Naive thymus-derived CD8-positive, alpha-beta T cell (primary cell): ENCODE measurements around the gene PPM1K. TPM values are rescaled to one million over a fixed set of nuclear protein-coding genes. Genes with fewer than 3 reads are reported as not detected.
A peak's percentile ranks its signal among the peaks of the same experiment; 100 is the strongest.
"Not testable (repeated sequence)": the region's sequence is repeated elsewhere in the genome, so short reads cannot be mapped to it uniquely, and the experiment has no call there.

Experiments used
- ATAC-seq, 2 donors: fragments of 150-1000 bp; cut with Tn5 transposase in 1 of 2; sonication (Bioruptor Pico), chemical (Tn5 transposase) in 1 of 2; 1 replicate in 1 of 2; 2 replicates in 1 of 2; pipeline ENCODE4 v1.10.0; 2021; ENCODE audit warnings: mild to moderate bottlenecking in 2 of 2, moderate library complexity in 2 of 2
- POLR2A ChIA-PET: fragments of 350-600 bp; sonication (Branson Sonifier 250); formaldehyde crosslinking; loops from one replicate; lab custom pipeline; 2021; ENCODE audit warnings: antibody characterized with exemption; lab: Charles Lee
- DNase-seq, 10 donors: peaks; one replicate each; pipeline versions ENCODE4 v3.0.0 to v3.0.0-alpha.2; 2020 to 2022
- H3K27ac Mint-ChIP-seq, 10 donors: one replicate each; pipeline ENCODE4 v1.8.0; 2020 to 2022; ENCODE audit warnings: mild to moderate bottlenecking in 10 of 10, mixed read lengths in 10 of 10, moderate library complexity in 4 of 10, inconsistent platforms in 1 of 10
- H3K27me3 Mint-ChIP-seq, 5 donors: one replicate each; pipeline ENCODE4 v1.8.0; 2021 to 2022; ENCODE audit warnings: mixed read lengths in 5 of 5
- H3K36me3 Mint-ChIP-seq, 3 donors: one replicate each; pipeline ENCODE4 v1.8.0; 2020 to 2022; ENCODE audit warnings: mixed read lengths in 3 of 3, mild to moderate bottlenecking in 2 of 3, inconsistent platforms in 1 of 3
- H3K4me1 Mint-ChIP-seq, 4 donors: one replicate each; pipeline ENCODE4 v1.8.0; 2021 to 2022; ENCODE audit warnings: mixed read lengths in 4 of 4
- H3K4me3 Mint-ChIP-seq, 10 donors: one replicate each; pipeline ENCODE4 v1.8.0; 2020 to 2022; ENCODE audit warnings: mild to moderate bottlenecking in 10 of 10, mixed read lengths in 10 of 10, moderate library complexity in 6 of 10, inconsistent platforms in 1 of 10
- H3K9me3 Mint-ChIP-seq, 9 donors: one replicate each; pipeline ENCODE4 v1.8.0; 2020 to 2022; ENCODE audit warnings: mixed read lengths in 9 of 9, mild to moderate bottlenecking in 3 of 9, inconsistent platforms in 1 of 9, moderate library complexity in 1 of 9
- polyA plus RNA-seq, 3 donors: library from polyadenylated mRNA; unstranded; fragments of 300-500 nt; fragmentation: Illumina TruSeq; gene quantifications; one replicate each; pipeline ENCODE4 v1.2.3, GENCODE V29; 2021
- total RNA-seq, 8 experiments: library from RNA in 2 of 8; stranded (reverse) in 2 of 8; gene quantifications; one replicate each; pipeline ENCODE4 v1.2.3 and lab custom pipeline; 2021 to 2026

PPM1K gene
- total RNA-seq: 10 to 100 TPM; 87.6 to 94.6 TPM
- 10 to 100 TPM; 64.7 to 85.3 (median 77.2) TPM for polyA plus RNA-seq
- 43.1 to 163 (median 118) reads per million in 6 experiments for total RNA-seq (lab: John Stamatoyannopoulos, UW)

DNA sequence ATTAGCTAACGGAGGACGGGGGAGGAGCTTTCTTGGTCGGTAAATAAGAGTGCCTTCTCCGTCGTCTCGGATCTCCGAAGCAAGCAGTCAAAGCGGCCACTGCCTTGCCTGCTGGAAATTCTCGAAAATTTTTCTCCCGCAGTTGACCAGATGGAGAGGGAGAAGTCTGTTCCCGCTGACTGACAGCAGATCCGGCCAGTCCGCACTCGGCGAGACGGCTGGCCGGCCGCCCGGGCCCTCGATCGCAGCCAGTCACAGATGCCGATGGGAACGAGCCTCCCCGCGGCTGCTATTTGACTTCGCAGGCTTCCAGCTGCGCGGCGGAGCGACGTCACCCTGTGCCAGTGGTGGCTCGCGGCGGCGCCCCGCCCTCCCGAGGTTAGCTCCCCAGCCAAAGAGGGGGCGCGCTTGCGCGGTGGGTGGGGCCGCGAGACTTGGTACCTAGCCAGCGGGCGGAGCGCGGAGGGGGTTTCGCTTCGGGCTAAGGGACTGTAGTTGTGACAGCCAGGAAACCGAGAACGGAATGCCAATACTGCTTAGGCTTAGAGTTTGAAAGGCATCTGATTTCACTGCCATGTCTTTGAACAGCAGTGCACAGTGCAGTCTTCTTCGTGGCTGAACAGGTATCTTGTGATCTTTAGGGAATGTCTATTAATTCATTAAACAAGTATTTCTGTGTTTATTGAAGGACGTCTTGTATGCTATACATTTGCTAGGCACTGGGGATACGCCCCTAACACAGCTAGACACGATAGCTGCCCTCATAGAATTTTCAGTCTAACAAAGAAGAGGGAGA is at the start of gene PPM1K:
Gene PPM1K (minus strand): TSS at position 123 of the 796 bp plus-strand sequence. CDS start 5,978 bp downstream, outside the sequence.
- DNase-seq (peak; percentile 98 to 100 (median 99)), ATAC-seq (peak; percentile 84 to 85)
- peaks cover 0 to 3% (median 0%) of the 10 kb centered on the region in 3 donors for H3K36me3 Mint-ChIP-seq
- H3K9me3 Mint-ChIP-seq: no peaks in the 10 kb centered on the region
- no peaks in the 10 kb centered on the region for H3K27me3 Mint-ChIP-seq
- peaks cover 20 to 57% (median 41%) of the 10 kb centered on the region in 4 donors for H3K4me1 Mint-ChIP-seq
- peak within 1 kb of the TSS; percentile 89 to 99 (median 98) for H3K4me3 Mint-ChIP-seq
- peak within 1 kb of the TSS; percentile 98 to 100 (median 99) for H3K27ac Mint-ChIP-seq
- POLR2A ChIA-PET: interaction anchor here (0.6 to 3.6 kb wide), 27 partner anchors 9 to 1350 kb away, joined by 3 to 40 read pairs (median 5); partner anchors contain the start of genes AFF1, HERC3, HERC5 and HERC6

GRCh38 chr4:88333741-88334405 is 49.5 kb upstream of the PPM1K start:
- DNase-seq (no peak), ATAC-seq (no peak)
- POLR2A ChIA-PET: no interaction called here
- Mint-ChIP-seq H3K27me3 (peaks cover 0 to 8% (median 2%) of the 10 kb centered on the region in 5 donors), H3K36me3 (no peaks in the 10 kb centered on the region), H3K9me3 (peaks cover 0 to 2% (median 0%) of the 10 kb centered on the region in 9 donors), H3K4me3 (no peak overlapping the region), H3K4me1 (peaks cover 3 to 12% (median 5%) of the 10 kb centered on the region in 4 donors), H3K27ac (peak overlapping the region in 1 of 10 donors; percentile 12)

GRCh38 chr4:88327665-88328064 is 43.3 kb upstream of the PPM1K start:
- no peaks in the 10 kb centered on the region for H3K9me3 Mint-ChIP-seq
- no peak for DNase-seq
- H3K36me3 Mint-ChIP-seq: no peaks in the 10 kb centered on the region
- no peak overlapping the region for H3K4me3 Mint-ChIP-seq
- H3K27me3 Mint-ChIP-seq: peaks cover 0 to 8% (median 0%) of the 10 kb centered on the region in 5 donors
- POLR2A ChIA-PET: no interaction called here
- ATAC-seq: no peak
- H3K4me1 Mint-ChIP-seq: peaks cover 0 to 9% (median 2%) of the 10 kb centered on the region in 4 donors
- no peak overlapping the region for H3K27ac Mint-ChIP-seq

- DNase-seq (peak in 5 of 10 donors; percentile 6 to 42 (median 29)), ATAC-seq (peak; percentile 87 to 91)
- H3K9me3 Mint-ChIP-seq: peaks cover 0 to 1% (median 0%) of the 10 kb centered on the region in 9 donors
- no peaks in the 10 kb centered on the region for H3K36me3 Mint-ChIP-seq
- POLR2A ChIA-PET: interaction anchor here (0.6 to 2.0 kb wide), 4 partner anchors 37 to 136 kb away, joined by 3 to 37 read pairs (median 4); partner anchors contain the start of genes HERC5 and PPM1K
- peaks cover 10 to 32% (median 23%) of the 10 kb centered on the region in 4 donors for H3K4me1 Mint-ChIP-seq
- peak overlapping the region; percentile 50 to 93 (median 86) for H3K4me3 Mint-ChIP-seq
- peak overlapping the region; percentile 40 to 99 (median 94) for H3K27ac Mint-ChIP-seq
- no peaks in the 10 kb centered on the region for H3K27me3 Mint-ChIP-seq
Observed at GRCh38 chr4:88320780-88321373, 36.5 kb upstream of the PPM1K start.

GRCh38 chr4:88320224-88320779 is 35.9 kb upstream of the PPM1K start:
- ATAC-seq (peak; percentile 74 to 76), DNase-seq (no peak)
- peaks cover 10 to 32% (median 23%) of the 10 kb centered on the region in 4 donors for H3K4me1 Mint-ChIP-seq
- peak overlapping the region; percentile 40 to 99 (median 94) for H3K27ac Mint-ChIP-seq
- H3K36me3 Mint-ChIP-seq: no peaks in the 10 kb centered on the region
- peaks cover 0 to 1% (median 0%) of the 10 kb centered on the region in 9 donors for H3K9me3 Mint-ChIP-seq
- no peaks in the 10 kb centered on the region for H3K27me3 Mint-ChIP-seq
- POLR2A ChIA-PET: interaction anchor here (0.6 to 2.0 kb wide), 4 partner anchors 36 to 137 kb away, joined by 3 to 37 read pairs (median 4); partner anchors contain the start of genes HERC5 and PPM1K
- peak overlapping the region; percentile 50 to 93 (median 86) for H3K4me3 Mint-ChIP-seq

DNA sequence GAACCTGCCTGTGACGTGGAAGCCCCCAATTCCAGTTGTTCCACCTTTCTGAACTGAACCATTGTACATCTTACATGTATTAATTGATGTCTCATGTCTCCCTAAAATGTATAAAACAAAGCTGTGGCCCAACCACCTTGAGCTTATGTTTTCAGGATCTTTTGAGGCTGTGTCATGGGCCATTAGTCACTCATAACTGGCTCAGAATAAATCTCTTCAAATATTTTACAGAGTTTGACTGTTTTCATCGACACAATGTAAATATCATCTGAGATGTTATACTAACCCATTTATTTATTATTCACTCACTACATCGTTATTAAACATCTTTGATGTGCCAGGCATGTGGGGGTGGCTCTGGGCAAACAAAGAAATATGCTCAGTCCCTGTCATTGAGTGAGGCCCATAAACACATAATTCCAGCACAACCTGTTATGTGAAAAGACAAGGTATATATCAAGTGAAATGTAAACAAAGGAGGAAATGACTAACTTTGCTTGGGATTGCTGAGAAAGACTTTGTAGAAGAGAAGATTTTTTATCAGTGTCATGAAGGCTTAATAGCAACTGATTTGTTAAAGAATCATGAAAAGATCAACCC is 34.5 kb upstream of the PPM1K start:
- peaks cover 10 to 32% (median 23%) of the 10 kb centered on the region in 4 donors for H3K4me1 Mint-ChIP-seq
- H3K27me3 Mint-ChIP-seq: peaks cover 0 to 2% (median 0%) of the 10 kb centered on the region in 5 donors
- DNase-seq (no peak), ATAC-seq (no peak)
- H3K4me3 Mint-ChIP-seq: no peak overlapping the region
- POLR2A ChIA-PET: no interaction called here
- H3K9me3 Mint-ChIP-seq: peaks cover 0 to 1% (median 0%) of the 10 kb centered on the region in 9 donors
- H3K27ac Mint-ChIP-seq: peak overlapping the region in 4 of 10 donors; percentile 20 to 99 (median 96)
- H3K36me3 Mint-ChIP-seq: no peaks in the 10 kb centered on the region

GRCh38 chr4:88315460-88316017 is 31.2 kb upstream of the PPM1K start:
- H3K4me3 Mint-ChIP-seq: no peak overlapping the region
- H3K36me3 Mint-ChIP-seq: peaks cover 0 to 9% (median 5%) of the 10 kb centered on the region in 3 donors
- peaks cover 0 to 6% (median 2%) of the 10 kb centered on the region in 5 donors for H3K27me3 Mint-ChIP-seq
- no peak overlapping the region for H3K27ac Mint-ChIP-seq
- H3K9me3 Mint-ChIP-seq: peaks cover 5 to 20% (median 12%) of the 10 kb centered on the region in 9 donors
- ATAC-seq (no peak), DNase-seq (no peak)
- peaks cover 4 to 20% (median 15%) of the 10 kb centered on the region in 4 donors for H3K4me1 Mint-ChIP-seq
- POLR2A ChIA-PET: no interaction called here

DNA sequence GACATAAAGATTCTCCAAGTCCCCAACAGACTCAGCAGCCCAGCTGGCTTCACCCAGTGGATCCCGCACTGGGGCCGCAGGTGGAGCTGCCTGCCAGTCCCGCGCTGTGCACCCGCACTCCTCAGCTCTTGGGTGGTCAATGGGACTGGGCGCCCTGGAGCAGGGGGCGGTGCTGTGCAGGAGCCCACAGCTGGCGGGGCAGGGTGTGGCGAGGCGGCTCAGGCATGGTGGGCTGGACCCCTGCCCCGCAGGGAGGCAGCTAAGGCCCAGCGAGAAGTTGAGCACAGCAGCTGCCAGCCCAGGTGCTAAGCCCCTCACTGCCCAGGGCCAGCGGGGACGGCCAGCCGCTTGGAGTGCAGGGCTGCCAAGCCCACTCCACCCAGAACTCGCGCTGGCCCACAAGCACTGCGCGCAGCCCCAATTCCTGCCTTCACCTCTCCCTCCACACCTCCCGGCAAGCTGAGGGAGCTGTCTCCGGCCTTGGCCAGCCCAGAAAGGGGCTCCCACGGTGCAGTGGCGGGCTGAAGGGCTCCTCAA is 28.8 kb upstream of the PPM1K start:
- DNase-seq, POLR2A ChIA-PET: not testable (repeated sequence)

GRCh38 chr4:88308587-88308986 is 24.2 kb upstream of the PPM1K start:
- Mint-ChIP-seq H3K4me3 (no peak overlapping the region), H3K36me3 (peaks cover 0 to 9% (median 5%) of the 10 kb centered on the region in 3 donors), H3K4me1 (no peaks in the 10 kb centered on the region), H3K27ac (peak overlapping the region in 1 of 10 donors; percentile 35), H3K9me3 (peaks cover 5 to 20% (median 12%) of the 10 kb centered on the region in 9 donors), H3K27me3 (peaks cover 0 to 5% (median 2%) of the 10 kb centered on the region in 5 donors)
- ATAC-seq (no peak), DNase-seq (no peak)
- POLR2A ChIA-PET: no interaction called here

More for the DNA sequence above, 28.8 kb upstream of the PPM1K start:
- H3K27ac Mint-ChIP-seq, H3K4me1 Mint-ChIP-seq, H3K27me3 Mint-ChIP-seq, H3K36me3 Mint-ChIP-seq, ATAC-seq, H3K4me3 Mint-ChIP-seq: not testable (repeated sequence)
- peaks cover 5 to 20% (median 12%) of the 10 kb centered on the region in 9 donors for H3K9me3 Mint-ChIP-seq

GRCh38 chr4:88297725-88298454 is 13.5 kb upstream of the PPM1K start:
- H3K27ac Mint-ChIP-seq: no peak overlapping the region
- no peaks in the 10 kb centered on the region for H3K4me1 Mint-ChIP-seq
- no peak for ATAC-seq
- H3K9me3 Mint-ChIP-seq: peaks cover 0 to 3% (median 0%) of the 10 kb centered on the region in 9 donors
- POLR2A ChIA-PET: interaction anchor here (0.7 to 1.0 kb wide), 2 partner anchors 13 to 14 kb away, joined by 3 read pairs; partner anchors contain the start of gene PPM1K
- H3K4me3 Mint-ChIP-seq: no peak overlapping the region
- no peak for DNase-seq
- H3K36me3 Mint-ChIP-seq: no peaks in the 10 kb centered on the region
- H3K27me3 Mint-ChIP-seq: peaks cover 0 to 2% (median 0%) of the 10 kb centered on the region in 5 donors
